GM18505 (cell line): ENCODE measurements around the gene FUBP3.

Experiments used
- ATAC-seq: cut with Tn5 transposase; IDR thresholded peaks from one replicate; pipeline ENCODE4 v1.9.1; 2021; ENCODE audit not compliant: unreplicated experiment
- POLR2A ChIP-seq: IDR thresholded peaks from 4 replicates; pipeline ENCODE4 v1.6.1; 2011; ENCODE audit warnings: borderline replicate concordance; ENCODE audit not compliant: insufficient read depth, insufficient read length; ENCODE audit errors: extremely low read depth

The FUBP3 gene, protein sequence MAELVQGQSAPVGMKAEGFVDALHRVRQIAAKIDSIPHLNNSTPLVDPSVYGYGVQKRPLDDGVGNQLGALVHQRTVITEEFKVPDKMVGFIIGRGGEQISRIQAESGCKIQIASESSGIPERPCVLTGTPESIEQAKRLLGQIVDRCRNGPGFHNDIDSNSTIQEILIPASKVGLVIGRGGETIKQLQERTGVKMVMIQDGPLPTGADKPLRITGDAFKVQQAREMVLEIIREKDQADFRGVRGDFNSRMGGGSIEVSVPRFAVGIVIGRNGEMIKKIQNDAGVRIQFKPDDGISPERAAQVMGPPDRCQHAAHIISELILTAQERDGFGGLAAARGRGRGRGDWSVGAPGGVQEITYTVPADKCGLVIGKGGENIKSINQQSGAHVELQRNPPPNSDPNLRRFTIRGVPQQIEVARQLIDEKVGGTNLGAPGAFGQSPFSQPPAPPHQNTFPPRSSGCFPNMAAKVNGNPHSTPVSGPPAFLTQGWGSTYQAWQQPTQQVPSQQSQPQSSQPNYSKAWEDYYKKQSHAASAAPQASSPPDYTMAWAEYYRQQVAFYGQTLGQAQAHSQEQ

DNA sequence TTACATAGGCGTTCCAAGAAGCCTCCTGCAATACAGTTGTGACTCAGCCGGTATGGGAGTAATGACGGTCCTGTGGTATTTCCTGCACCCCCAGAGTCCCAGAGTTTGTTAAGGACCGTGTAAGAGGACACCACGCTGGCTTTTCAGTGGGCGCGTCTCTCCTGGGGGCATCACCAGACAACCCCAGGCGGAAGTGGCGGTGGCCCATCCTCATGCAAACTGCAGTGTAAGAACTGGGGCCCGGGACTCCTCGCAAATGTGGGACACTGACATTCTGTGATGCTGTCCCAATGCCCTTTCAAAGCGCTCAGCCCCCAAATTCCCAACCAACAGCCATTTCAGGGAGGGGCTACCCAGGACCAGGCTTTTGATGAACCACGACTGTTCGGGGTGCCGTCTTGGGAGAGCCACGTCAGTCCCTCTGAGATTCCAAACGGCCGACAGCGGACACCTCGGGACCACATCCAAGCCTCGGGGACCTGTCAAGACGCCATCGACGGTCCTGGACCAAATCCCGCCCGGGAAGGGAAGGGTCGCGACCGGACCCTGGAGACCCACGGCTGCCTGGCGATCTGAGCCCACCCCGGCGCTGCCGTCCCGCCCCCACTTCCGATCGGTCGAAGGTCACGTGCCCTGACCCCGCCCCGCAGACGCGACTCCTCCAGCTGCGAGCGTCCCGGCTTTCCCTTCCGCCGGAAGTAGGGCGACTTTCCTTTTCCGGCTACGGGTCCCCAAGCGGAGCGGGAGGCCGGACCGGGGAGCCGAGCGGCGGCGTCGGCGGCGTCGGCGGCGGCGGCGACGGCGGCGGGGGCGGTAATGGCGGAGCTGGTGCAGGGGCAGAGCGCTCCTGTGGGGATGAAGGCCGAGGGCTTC is at the start of gene FUBP3:
FUBP3 (plus strand) TSS at position 713 of the 873 bp plus-strand sequence; CDS start at position 817, 104 bp downstream.
- ATAC-seq, result peak; percentile 91
- TF ChIP-seq POLR2A, result peak; percentile 92

DNA sequence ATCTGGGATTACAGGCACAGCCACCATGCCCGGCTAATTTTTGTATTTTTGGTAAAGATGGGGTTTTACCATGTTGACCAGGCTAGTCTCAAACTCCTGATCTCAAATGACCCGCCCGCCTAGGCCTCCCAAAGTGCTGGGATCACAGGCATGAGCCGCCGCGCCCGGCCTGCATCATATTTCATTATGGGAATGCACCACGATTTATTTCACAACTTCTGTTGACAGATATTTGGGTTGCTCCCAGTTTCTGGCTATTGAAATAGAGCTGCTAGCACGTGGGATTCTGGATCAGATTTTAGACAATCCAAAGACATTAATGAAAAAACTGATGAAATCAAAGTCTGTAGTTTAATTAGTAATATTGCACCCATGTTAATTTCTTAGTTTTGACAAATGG is 48.4 kb upstream of the FUBP3 start:
- TF ChIP-seq POLR2A, result no peak
- ATAC-seq, result no peak

DNA sequence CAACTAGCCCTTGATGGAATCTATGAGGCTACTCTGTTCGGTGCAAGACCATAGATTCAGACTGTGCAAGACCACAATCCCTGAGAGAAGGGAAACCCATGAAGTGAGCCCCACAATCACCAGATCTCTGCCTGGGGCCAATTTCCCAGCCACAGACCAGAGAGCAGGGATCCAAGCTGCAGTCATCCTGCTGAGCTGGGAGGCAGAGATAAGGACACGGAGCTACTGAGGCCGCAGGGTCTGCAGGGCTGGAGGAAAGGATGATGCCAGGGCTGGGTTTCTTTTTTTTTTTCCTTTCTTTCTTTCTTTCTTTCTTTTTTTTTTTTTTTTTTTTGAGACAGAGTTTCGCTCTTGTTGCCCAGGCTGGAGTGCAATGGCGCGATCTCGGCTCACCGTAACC is 47.7 kb upstream of the FUBP3 start:
- no peak for TF ChIP-seq POLR2A
- ATAC-seq, result no peak

DNA sequence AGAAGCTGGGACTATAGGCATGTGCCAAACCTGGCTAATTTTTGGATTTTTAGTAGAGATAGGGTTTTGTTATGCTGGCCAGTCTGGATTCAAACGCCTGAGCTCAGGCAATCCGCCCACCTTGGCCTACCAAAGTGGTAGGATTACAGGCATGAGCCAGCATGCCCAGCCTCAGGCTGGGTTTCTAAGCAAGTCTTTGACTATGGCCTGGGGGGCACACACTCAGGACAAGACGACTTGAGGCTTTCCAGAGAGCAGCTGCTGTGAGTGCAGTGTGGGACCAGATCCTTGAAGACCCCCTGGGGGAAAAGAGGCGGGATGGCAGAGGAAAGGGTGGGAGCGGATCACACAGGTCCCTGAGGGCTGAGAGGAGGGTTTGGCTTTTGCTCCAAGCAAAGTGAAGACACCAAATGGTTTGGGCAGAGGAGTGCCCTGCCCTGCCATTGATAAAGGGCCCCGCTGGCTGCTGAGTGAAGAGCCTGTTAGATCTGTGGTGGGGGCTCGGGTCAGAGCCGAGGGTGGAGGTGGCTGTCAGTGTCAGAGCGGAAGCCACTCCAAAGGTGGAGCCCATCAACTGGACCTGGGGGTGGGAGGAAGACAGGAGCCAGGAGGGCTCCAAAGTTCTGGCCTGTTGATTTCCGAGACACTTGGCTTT is 46.8 kb upstream of the FUBP3 start:
- no peak for TF ChIP-seq POLR2A
- ATAC-seq, result no peak

DNA sequence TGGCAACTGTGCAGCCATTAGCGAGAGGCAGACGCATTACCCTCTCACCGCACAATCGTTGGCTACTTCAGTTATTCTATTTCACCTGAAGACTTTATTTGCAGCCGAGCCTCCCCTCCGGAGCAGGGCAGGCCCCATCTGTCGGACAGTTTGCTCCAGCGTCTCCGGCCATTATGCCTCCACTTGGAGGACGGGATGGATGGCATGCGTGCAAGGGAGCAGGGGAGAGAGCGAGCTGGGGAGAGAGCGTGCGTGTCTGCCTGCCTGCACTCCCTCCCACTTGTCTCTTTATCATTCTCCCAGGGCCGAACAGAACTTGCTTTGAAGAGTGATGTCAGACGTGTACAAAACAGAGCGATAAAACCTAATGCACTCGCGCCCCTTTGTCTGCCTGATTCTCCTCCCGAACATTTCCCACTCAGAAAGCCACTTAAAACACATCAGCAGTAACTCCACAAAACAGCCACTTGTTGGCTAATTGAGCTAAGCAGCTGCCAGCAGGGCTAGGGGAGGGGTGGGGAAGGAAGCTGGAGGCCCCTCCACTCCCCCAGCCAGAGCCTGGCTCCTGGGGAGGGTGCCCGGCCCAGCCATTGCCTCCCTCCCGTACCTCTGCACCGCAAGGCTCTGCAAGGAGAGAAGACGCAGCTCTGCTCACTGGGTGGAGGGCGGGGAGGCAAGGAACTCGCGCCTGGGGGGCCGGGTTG is 43.4 kb upstream of the FUBP3 start:
- no peak for ATAC-seq
- TF ChIP-seq POLR2A, result no peak

DNA sequence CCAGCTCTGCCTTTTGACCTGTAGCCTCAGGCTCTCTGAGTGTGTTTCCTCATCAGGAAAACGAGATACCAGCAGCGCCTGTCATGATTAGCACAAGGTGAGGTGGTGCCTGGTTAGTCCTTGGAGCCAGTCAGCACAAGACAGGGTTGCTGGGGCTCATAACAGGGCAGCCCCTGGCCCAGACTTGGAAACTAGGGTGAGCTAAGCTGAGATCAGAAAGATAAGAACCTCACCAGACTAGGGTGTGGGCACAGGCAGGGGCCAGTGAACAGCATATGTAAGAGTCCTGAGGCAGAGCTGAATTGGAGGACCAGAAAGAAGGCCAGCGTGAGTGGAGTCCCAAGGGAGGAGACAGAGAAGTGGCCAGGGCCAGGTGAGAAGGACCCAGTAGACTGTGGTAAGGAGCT is 42.7 kb upstream of the FUBP3 start:
- TF ChIP-seq POLR2A, result no peak
- no peak for ATAC-seq

DNA sequence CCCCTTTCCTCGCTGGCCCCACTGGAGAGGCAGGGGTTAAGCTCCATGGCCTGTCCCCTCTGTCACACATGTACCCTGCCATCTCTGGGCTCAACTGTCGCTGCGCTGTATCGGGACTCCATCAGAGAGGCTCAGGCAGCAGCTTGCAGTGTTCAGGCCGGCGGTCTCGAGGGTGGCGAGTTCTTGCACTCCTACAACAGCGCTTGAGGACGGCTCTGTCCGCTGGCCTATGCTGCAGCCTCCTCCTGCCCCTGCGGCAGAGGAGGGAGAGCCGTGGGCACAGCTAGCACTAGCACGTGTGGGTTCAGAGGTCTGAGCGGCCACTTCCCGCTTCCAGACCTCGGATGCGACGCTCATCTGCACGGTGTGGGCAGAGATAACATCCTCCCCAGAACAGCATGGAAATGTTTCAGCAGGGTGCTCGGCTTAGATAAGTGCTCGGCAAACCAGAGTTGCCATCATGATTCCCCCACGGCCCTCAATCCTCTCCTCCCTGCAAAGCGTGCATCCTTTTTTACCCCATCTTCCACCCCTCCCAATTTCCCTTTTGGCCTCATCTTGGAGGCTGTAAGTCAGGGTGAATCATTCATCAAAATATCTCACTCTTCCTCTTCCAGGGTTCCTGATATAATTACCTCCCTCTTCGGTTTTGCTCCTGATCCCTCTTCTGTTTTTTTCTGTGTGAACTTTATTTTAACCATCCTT is 41.9 kb upstream of the FUBP3 start:
- no peak for TF ChIP-seq POLR2A
- no peak for ATAC-seq

DNA sequence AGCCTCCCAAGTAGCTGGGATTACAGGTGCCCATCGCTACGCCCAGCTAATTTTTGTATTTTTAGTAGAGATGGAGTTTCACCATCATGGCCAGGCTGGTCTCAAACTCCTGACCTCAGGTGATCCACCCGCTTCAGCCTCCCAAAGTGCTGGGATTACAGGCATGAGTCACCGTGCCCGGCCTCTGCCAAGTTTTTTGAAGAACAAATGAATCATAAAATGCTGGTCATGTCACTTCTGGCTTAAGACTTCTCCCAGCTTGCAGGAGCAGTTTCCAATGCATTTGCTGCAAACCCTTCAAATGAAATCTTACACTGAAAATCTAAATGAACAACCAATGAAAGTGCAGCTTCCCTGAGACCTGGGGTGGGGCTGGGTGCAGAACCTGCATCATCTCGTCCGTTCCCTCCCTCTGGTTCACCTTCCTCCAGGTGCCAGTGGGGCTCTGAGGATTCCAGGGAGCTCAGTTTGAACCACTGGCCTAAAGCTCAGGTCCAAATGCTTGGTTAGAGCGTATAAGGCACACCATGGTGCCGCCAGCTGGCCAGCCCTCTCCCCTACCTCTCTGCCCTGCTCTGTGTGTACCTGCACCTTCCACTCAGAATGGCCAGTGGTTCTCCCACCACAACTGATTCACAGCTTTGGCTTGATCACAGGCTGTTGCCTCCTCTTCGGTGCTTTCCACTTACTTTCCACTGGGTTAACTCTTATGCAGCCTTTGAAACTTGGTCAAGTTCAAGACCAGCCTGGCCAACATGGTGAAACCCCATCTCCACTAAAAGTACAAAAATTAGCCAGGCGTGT is 39.8 kb upstream of the FUBP3 start:
- no peak for TF ChIP-seq POLR2A
- no peak for ATAC-seq

DNA sequence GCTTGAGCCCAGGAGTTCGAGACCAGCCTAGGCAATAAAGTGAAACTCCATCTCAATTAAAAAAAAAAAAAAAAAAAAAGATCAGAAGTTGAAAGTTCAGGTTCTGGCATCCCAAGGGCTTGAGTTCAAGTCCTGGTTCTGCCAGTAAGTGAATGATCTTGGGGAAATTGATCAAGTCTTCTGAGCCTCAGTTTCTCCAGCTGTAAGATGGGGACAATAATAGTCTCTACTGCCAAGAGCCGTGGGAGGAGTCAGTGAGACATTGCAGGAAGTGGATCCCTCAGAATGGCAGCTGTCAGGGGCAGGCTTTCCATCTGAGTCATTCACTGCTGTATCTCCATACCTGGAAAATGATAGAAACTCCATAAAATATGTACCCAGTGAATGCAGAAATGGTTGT is 37.8 kb upstream of the FUBP3 start:
- ATAC-seq, result no peak

DNA sequence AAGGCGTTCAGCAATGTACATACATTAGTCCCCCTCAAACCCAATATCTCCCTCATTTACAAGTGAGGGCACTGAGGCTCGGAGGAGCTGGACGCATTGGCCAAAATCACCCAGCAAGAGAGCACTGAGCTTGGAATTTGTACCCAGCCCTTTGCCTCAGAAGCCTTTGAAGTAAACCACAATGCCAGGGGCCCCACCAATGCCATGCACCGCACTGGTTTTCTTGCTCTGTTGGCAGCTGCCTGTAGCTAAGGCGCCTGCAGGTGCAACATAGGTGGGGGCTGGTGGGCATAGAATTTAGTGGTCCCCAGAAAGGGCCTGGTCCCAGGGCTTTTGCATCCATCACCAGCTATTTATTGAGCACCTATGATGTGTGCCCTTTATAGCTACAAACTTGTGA is 37.3 kb upstream of the FUBP3 start:
- TF ChIP-seq POLR2A, result no peak
- no peak for ATAC-seq

More for the DNA sequence above, 37.8 kb upstream of the FUBP3 start:
- no peak for TF ChIP-seq POLR2A

DNA sequence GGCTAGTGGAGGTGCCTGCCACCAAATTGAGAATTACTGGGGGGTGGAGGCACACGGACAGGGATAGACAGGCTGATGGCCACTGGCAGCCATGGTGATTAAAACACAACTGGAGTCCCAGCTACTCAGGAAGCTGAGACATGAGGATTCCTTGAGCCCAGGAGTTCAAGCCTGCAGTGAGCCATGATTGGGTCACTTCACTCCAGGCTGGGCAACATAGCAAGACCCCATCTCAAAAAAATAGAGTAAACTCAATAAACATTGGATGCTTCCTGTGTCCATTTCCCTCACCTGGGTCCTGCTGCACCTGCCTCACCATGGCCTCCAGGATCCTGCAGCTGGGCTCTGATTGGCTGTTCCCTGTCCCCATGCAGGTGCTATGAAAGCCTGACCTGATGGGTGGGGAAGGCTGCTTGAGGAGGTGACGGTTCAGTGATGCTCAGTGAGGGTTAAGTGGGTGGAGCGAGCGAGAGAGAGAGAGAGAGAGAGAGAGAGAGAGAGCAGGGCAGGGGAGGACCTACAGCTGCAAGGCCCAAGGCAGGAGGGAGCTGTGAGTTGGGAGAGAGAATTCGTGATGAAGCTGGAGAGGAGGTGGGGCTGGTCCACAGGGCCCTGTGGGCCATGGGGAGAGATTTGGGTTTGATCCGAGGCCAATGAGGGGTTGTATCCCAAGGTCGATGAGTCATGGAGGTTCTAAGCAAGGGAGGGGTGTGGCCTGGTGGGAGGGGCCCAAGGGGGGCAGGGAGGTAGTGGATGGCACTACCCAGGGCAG is 36.7 kb upstream of the FUBP3 start:
- ATAC-seq, result no peak
- TF ChIP-seq POLR2A, result no peak

DNA sequence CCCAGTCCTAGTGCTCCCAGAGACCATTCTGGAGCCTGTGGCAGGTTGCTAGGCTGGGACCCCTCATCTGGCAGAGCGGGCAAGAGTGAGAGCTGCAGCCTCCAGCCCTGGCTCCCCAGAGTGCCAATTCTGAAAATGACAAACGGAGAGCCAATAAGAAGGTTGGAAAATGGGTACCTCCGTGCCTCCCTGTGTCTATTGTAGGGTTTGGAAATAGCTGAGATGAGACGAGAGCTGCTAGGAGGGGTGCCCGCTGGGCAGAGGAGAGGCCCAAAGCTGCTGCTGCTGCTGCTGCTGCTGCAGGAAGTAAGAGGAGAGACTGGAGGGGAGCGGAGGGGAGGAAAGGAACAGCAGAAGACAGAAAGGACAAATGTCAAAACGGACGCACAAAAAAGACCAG is 36.0 kb upstream of the FUBP3 start:
- ATAC-seq, result no peak
- no peak for TF ChIP-seq POLR2A
